SU-DHL-6 (cell line): ENCODE measurements around the gene RPP25L.

Experiments used
- H2AFZ ChIP-seq: fragments of 200-600 bp; sonication (generic); 2 replicates; pipeline ENCODE4 v1.6.1; 2014; ENCODE audit warnings: low read depth, mild to moderate bottlenecking, moderate library complexity, mixed read lengths, antibody characterized with exemption, low read length; ENCODE audit not compliant: severe bottlenecking
- H3F3A ChIP-seq: fragments of 200-600 bp; shearing (Covaris generic); 2 replicates; pipeline ENCODE4 v1.6.0; 2016; ENCODE audit warnings: antibody characterized with exemption, mild to moderate bottlenecking; ENCODE audit not compliant: insufficient read depth
- H3K27ac ChIP-seq: fragments of 200-600 bp; sonication (generic); 2 replicates; pipeline ENCODE4 v1.5.1; 2016; ENCODE audit warnings: low read depth, mild to moderate bottlenecking, low read length, moderate library complexity, mixed read lengths
- H3K27me3 ChIP-seq: fragments of 200-600 bp; sonication (generic), shearing (Covaris generic); 2 replicates; pipeline ENCODE4 v1.6.0; 2014; ENCODE audit warnings: mild to moderate bottlenecking, low read length
- H3K36me3 ChIP-seq: fragments of 200-600 bp; sonication (generic); 2 replicates; pipeline ENCODE4 v1.6.1; 2014; ENCODE audit warnings: mild to moderate bottlenecking, low read length, mixed read lengths
- H3K4me2 ChIP-seq: fragments of 300-600, 200-600 bp; shearing (Covaris generic), sonication (generic); 2 replicates; pipeline ENCODE4 v1.6.0; 2014; ENCODE audit warnings: low read length, low read depth, mild to moderate bottlenecking; ENCODE audit not compliant: poor library complexity, severe bottlenecking
- H3K4me3 ChIP-seq: fragments of 200-600 bp; sonication (generic); 2 replicates; pipeline ENCODE4 v1.5.1; 2014; ENCODE audit warnings: antibody characterized with exemption, low read length, mild to moderate bottlenecking, mixed read lengths; ENCODE audit not compliant: insufficient read depth, poor library complexity, severe bottlenecking
- H3K79me2 ChIP-seq: fragments of 200-600 bp; sonication (generic); 2 replicates; pipeline ENCODE4 v1.6.1; 2014; ENCODE audit warnings: mild to moderate bottlenecking, low read length, moderate library complexity; ENCODE audit not compliant: insufficient read depth
- H3K9ac ChIP-seq: fragments of 200-600 bp; sonication (generic); 2 replicates; pipeline ENCODE4 v1.7.0; 2014; ENCODE audit warnings: mild to moderate bottlenecking, low read length
- H3K9me2 ChIP-seq: fragments of 200-600 bp; sonication (generic); replicated peaks from 2 replicates; pipeline ENCODE4 v1.6.1; 2014; ENCODE audit warnings: low read length; ENCODE audit not compliant: insufficient read depth
- H3K9me3 ChIP-seq: fragments of 200-600 bp; sonication (generic); 2 replicates; pipeline ENCODE4 v1.6.1; 2014; ENCODE audit warnings: low read length, mixed read lengths; ENCODE audit not compliant: insufficient read depth
- H4K20me1 ChIP-seq: fragments of 200-600 bp; sonication (generic); 2 replicates; pipeline ENCODE4 v1.6.1; 2014; ENCODE audit warnings: low read depth, mild to moderate bottlenecking, antibody characterized with exemption, low read length, moderate library complexity, mixed read lengths
- CTCF ChIP-seq: fragments of 200-600 bp; sonication (generic); IDR thresholded peaks from one replicate; pipeline ENCODE4 v1.5.1; 2017; ENCODE audit warnings: antibody characterized with exemption, mild to moderate bottlenecking, low read length, moderate library complexity; ENCODE audit not compliant: insufficient read depth, poor library complexity, severe bottlenecking
- EZH2phosphoT487 ChIP-seq: fragments of 200-600 bp; sonication (generic), shearing (Covaris generic); conservative IDR thresholded peaks from 2 replicates; pipeline ENCODE4 v1.6.1; 2018; ENCODE audit warnings: mild to moderate bottlenecking, antibody characterized with exemption, low read length, moderate library complexity, mixed read lengths

Gene RPP25L

DNA sequence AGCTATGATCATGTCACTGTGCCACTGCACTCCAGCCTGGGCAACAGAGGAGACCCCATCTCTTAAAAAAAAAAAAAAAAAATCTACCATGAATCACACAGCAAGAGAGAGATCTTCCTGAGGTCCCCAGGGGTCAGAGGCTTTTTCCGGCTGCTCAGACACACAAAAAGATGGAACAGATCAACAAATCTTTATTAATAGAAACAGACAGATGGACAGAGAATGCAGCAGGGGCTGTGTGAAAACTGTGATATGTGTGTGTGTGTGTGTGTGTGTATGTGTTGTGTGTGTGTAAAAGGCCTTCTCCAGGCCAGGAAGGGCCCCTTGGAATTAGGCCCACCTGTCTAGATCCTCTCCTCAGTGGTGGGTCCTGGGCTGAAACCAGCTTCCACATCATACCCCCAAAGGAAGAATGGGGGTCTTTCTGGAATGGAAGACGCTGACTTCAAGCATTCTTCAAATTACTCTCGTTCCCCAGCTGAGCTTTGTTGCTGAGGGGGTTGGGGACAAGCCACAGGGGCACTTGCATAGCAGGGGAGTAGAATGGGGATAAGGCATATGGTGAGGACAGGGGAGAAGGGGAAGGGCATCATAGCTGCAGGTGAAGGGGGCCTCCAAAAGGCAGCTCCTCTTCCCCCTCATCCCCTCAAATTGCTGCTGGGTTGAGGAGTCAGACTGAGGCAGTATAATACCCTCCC lies 22.8 kb upstream of the RPP25L start:
- TF ChIP-seq EZH2phosphoT487, result no peak
- H3K27me3 ChIP-seq, result no peaks in the 10 kb centered on the region
- H3K9me3 ChIP-seq, result no peaks in the 10 kb centered on the region
- H3K9me2 ChIP-seq, result no peaks in the 10 kb centered on the region
- peaks cover 27% of the 10 kb centered on the region for H3F3A ChIP-seq
- no peak overlapping the region for H3K27ac ChIP-seq
- H3K4me3 ChIP-seq, result no peak overlapping the region
- no peak overlapping the region for H3K9ac ChIP-seq
- peaks cover 26% of the 10 kb centered on the region for H3K79me2 ChIP-seq
- H3K36me3 ChIP-seq, result 0 out of 2 replicates have a peak, but pooled peaks cover 5% of the 10 kb centered on the region
- H2AFZ ChIP-seq, result no peak overlapping the region
- no peaks in the 10 kb centered on the region for H4K20me1 ChIP-seq
- H3K4me2 ChIP-seq, result no peak overlapping the region

GRCh38 chr9:34633851-34634550 lies 22.1 kb upstream of the RPP25L start:
- H3K27ac ChIP-seq, result no peak overlapping the region
- H3K4me3 ChIP-seq, result no peak overlapping the region
- H4K20me1 ChIP-seq, result no peaks in the 10 kb centered on the region
- no peaks in the 10 kb centered on the region for H3K9me3 ChIP-seq
- TF ChIP-seq CTCF (peak; percentile 98), EZH2phosphoT487 (no peak)
- no peaks in the 10 kb centered on the region for H3K9me2 ChIP-seq
- H3K9ac ChIP-seq, result no peak overlapping the region
- 0 out of 2 replicates have a peak, but pooled peaks cover 5% of the 10 kb centered on the region for H3K36me3 ChIP-seq
- H2AFZ ChIP-seq, result no peak overlapping the region
- H3K79me2 ChIP-seq, result peaks cover 26% of the 10 kb centered on the region
- no peak overlapping the region for H3K4me2 ChIP-seq
- peaks cover 26% of the 10 kb centered on the region for H3F3A ChIP-seq
- H3K27me3 ChIP-seq, result no peaks in the 10 kb centered on the region

DNA sequence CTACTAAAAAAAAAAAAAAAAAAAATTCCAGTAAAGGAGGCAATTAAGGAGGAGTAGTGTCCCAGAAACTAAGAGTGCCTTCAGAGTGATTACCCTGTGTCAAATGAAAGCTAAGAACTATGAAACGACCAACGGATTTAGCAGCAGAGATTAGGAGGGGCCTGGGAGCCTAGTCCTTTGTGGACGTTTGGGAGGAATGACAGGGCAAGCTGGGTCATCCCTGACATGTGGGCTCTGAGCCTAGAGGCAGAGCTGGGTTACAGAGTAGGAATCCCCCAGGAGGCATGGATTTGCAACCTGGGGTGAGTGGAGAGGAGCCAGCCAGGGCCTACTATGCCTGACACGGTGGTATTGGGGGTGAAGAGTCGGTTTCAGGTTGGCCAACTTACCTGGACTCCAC lies 21.3 kb upstream of the RPP25L start:
- Histone ChIP-seq H3F3A (peaks cover 20% of the 10 kb centered on the region), H3K9me3 (no peaks in the 10 kb centered on the region), H3K9ac (no peak overlapping the region), H2AFZ (no peak overlapping the region), H3K9me2 (no peaks in the 10 kb centered on the region), H3K27ac (no peak overlapping the region), H3K36me3 (0 out of 2 replicates have a peak, but pooled peaks cover 5% of the 10 kb centered on the region), H3K4me3 (no peak overlapping the region), H4K20me1 (no peaks in the 10 kb centered on the region), H3K27me3 (0 out of 2 replicates have a peak, but pooled peaks cover under 1% of the 10 kb centered on the region), H3K79me2 (peaks cover 26% of the 10 kb centered on the region), H3K4me2 (no peak overlapping the region)
- TF ChIP-seq CTCF, result no peak
- TF ChIP-seq EZH2phosphoT487, result no peak
